ENCODE data around the gene COASY. TPM values are rescaled to one million over a fixed set of nuclear protein-coding genes. Genes with fewer than 3 reads are reported as not detected.
"Not testable (repeated sequence)": the region's sequence is repeated elsewhere in the genome, so short reads cannot be mapped to it uniquely, and the experiment has no call there.

Gene COASY
- total RNA-seq, 1 donor, result 22.0 TPM

DNA sequence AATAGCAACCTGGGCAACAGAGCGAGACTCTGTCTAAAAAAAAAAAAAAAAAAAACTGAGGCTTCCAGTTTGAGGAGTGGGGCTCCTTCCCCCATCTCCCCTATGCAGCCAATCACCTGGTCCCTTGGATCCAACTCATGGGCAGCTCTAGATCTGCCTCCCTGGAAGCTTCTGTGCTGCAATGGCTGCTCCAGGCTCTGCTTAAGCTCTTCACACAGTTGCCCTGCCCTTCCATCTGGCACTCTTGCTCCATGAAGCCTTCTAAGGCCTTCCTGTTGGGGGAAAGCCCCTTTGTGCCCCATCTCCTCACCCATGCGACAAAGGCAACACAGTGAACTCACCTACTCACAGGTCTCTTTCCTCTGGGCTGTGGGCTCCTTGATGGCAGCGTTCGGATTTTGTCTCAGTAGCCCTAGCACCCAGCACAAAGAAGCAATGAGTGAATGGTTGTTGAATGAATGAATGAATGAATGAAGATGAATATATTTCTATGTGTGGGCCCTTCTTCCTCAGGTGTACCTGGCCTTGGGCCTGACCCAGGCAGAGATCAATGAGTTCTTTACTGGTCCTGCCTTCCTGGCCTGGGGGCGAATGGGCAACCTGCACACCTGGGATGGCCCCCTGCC lies 24.0 kb upstream of the COASY start:
- DNase-seq (ENCODE audit: low read depth), result no peak
- TF ChIP-seq, protein P1, sequence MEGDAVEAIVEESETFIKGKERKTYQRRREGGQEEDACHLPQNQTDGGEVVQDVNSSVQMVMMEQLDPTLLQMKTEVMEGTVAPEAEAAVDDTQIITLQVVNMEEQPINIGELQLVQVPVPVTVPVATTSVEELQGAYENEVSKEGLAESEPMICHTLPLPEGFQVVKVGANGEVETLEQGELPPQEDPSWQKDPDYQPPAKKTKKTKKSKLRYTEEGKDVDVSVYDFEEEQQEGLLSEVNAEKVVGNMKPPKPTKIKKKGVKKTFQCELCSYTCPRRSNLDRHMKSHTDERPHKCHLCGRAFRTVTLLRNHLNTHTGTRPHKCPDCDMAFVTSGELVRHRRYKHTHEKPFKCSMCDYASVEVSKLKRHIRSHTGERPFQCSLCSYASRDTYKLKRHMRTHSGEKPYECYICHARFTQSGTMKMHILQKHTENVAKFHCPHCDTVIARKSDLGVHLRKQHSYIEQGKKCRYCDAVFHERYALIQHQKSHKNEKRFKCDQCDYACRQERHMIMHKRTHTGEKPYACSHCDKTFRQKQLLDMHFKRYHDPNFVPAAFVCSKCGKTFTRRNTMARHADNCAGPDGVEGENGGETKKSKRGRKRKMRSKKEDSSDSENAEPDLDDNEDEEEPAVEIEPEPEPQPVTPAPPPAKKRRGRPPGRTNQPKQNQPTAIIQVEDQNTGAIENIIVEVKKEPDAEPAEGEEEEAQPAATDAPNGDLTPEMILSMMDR (IDR thresholded peaks at IDR 0.05; ENCODE audit: insufficient read depth, low read depth, low read length), result no peak
- H3K4me3 ChIP-seq (ENCODE audit: low read depth, low read length), result no peak overlapping the region

DNA sequence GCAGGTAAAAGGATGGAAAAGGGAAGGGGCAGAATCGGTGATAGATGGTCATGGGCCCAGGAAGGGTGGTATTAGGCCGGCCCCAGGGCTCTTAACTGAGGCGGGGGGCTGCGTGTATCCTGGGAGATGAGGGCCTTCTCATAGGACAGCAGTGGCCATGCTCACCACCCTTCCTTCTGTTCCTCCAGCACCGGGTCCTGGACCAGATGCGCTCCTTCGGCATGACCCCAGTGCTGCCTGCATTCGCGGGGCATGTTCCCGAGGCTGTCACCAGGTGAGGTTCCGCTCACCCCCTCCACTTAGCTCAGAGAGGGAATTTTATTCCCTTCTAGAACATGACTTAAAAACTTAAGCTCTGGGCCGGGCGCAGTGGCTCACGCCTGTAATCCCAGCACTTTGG lies 23.5 kb upstream of the COASY start:
- H3K4me3 ChIP-seq (ENCODE audit: low read depth, low read length), result no peak overlapping the region
- DNase-seq (ENCODE audit: low read depth), result no peak
- TF ChIP-seq, protein P1 (IDR thresholded peaks at IDR 0.05; ENCODE audit: insufficient read depth, low read depth, low read length), result no peak

DNA sequence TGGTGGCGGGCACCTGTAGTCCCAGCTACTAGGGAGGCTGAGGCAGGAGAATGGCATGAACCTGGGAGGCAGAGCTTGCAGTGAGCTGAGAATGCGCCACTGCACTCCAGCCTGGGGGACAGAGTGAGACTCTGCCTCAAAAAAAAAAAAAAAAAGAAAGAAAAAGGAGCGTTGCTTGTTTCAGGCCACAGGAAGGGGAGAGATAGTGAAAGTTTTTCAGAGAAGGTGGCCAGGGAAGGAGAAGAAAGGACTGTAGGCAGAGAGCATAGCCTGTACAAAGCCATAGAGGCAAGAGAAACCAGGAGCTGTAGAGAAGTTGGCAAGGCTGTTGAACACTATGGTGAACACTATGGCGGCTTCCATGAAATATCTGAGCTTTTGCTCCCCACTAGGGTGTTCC lies 21.4 kb upstream of the COASY start:
- not testable (repeated sequence) for DNase-seq (ENCODE audit: low read depth); H3K4me3 ChIP-seq (ENCODE audit: low read depth, low read length)

DNA sequence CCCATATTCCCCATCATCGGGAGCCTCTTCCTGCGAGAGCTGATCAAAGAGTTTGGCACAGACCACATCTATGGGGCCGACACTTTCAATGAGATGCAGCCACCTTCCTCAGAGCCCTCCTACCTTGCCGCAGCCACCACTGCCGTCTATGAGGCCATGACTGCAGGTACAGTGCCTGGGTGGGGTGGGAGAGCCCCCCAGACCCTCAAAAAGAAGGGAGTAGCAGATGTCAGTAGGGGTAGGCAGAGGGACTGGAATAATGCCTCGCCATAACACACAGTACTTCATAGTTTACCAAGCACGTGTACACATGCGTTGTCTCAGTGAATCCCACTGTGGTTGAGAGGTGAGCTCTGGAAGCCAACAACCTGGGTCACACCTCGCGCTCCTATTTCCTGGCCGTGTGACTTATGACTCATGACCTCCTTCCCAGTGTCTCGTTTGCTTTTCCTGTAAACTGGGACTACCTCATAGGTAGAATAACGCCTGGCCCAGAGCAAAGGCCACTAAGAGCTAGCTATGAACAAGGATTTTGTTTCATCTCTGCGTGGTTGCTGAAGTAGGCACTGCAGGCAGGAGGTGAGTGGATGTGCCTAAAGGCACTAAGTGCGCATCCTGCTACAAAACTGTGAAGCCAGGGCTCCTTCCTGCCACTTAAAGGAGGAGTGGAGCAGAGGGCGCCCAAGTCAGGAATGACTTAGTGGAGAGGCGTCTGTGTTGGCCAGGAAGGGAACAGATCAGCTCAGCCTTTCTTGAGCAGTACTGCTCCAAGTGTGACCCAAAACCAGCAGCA lies 20.7 kb upstream of the COASY start:
- DNase-seq (ENCODE audit: low read depth), result no peak
- TF ChIP-seq, protein P1 (IDR thresholded peaks at IDR 0.05; ENCODE audit: insufficient read depth, low read depth, low read length), result no peak
- H3K4me3 ChIP-seq (ENCODE audit: low read depth, low read length), result no peak overlapping the region

DNA sequence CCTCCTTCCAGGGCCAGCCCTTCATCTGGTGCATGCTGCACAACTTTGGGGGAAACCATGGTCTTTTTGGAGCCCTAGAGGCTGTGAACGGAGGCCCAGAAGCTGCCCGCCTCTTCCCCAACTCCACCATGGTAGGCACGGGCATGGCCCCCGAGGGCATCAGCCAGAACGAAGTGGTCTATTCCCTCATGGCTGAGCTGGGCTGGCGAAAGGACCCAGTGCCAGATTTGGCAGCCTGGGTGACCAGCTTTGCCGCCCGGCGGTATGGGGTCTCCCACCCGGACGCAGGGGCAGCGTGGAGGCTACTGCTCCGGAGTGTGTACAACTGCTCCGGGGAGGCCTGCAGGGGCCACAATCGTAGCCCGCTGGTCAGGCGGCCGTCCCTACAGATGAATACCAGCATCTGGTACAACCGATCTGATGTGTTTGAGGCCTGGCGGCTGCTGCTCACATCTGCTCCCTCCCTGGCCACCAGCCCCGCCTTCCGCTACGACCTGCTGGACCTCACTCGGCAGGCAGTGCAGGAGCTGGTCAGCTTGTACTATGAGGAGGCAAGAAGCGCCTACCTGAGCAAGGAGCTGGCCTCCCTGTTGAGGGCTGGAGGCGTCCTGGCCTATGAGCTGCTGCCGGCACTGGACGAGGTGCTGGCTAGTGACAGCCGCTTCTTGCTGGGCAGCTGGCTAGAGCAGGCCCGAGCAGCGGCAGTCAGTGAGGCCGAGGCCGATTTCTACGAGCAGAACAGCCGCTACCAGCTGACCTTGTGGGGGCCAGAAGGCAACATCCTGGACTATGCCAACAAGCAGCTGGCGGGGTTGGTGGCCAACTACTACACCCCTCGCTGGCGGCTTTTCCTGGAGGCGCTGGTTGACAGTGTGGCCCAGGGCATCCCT lies 18.5 kb upstream of the COASY start:
- no peak for DNase-seq (ENCODE audit: low read depth)
- TF ChIP-seq, protein P1 (IDR thresholded peaks at IDR 0.05; ENCODE audit: insufficient read depth, low read depth, low read length), result no peak
- no peak overlapping the region for H3K4me3 ChIP-seq (ENCODE audit: low read depth, low read length)

DNA sequence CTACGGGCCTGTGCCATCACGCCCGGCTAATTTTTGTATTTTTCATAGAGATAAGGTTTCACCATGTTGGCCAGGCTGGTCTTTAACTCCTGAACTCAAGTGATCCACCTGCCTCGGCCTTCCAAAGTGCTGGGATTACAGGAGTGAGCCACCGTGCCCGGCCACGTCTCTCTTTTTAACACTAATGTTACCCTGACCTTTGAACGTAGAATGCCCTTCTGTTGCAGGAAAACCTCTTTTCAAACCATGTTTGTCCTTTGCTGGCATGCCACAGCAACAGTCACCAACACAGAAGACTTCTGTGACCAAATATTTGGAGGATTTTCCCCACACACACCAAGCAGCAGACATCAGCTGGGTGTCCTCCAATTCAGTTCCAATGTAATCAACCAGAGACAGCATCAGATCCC lies 17.1 kb upstream of the COASY start:
- no peak overlapping the region for H3K4me3 ChIP-seq (ENCODE audit: low read depth, low read length)
- TF ChIP-seq, protein P1 (IDR thresholded peaks at IDR 0.05; ENCODE audit: insufficient read depth, low read depth, low read length), result no peak
- no peak for DNase-seq (ENCODE audit: low read depth)

DNA sequence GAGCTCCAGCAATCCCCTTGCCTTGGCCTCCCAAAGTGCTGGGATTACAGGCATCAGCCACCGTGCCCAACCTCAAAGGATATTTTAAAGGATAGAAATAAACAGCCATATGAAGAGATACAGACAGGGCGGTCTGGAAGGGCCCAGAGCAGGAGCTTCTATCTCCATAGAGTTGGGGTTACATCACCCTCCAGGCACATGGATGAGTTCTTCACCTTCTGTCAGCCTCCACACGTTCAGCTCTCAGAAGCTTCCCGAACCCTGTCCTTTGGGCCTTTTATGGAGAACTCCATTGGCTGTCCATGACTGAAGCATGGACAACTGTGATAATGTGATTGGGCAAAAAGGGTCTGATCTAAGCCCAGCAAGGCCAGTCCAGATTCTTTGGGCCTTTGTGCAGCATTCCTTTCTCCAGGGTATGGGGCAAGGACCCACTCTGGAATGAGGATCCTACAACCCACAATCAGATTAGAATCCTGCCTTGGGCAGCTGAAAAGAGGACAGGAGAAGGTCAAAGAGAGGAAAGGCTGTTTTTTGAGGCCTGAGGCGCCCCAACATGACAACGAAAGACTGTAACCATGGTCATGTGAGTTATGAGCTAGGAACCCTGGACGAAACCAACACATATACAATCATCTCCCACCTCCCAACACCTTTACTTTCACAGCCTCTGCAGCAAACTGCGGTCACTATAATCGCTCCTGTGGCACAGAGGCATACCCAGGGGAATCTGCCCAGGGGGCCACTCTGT lies 16.0 kb upstream of the COASY start:
- DNase-seq (ENCODE audit: low read depth); H3K4me3 ChIP-seq (ENCODE audit: low read depth, low read length): not testable (repeated sequence)

Measured in fibroblast of villous mesenchyme (primary cell).